Loucy (cell line): Measurements from ENCODE around the gene RGS11.

ENCODE experiments used
- H2AFZ ChIP-seq: fragments of 200-600 bp; sonication (generic); 2 replicates; pipeline ENCODE4 v1.6.0; 2016; ENCODE audit warnings: antibody characterized with exemption, mild to moderate bottlenecking, low read length, moderate library complexity
- H3F3A ChIP-seq: fragments of 200-600 bp; 2 replicates; pipeline ENCODE4 v1.6.0; 2016; ENCODE audit warnings: antibody characterized with exemption, low read depth, mild to moderate bottlenecking
- H3K27me3 ChIP-seq: fragments of 200-600 bp; sonication (generic); 2 replicates; pipeline ENCODE4 v1.6.1; 2014; ENCODE audit warnings: low read length, mild to moderate bottlenecking; ENCODE audit not compliant: insufficient read depth, poor library complexity, severe bottlenecking
- H3K36me3 ChIP-seq: fragments of 200-600 bp; sonication (generic); 2 replicates; pipeline ENCODE4 v1.6.1; 2016; ENCODE audit warnings: low read length; ENCODE audit not compliant: insufficient read depth
- H3K4me1 ChIP-seq: fragments of 200-600 bp; sonication (generic); 2 replicates; pipeline ENCODE4 v1.5.1; 2014; ENCODE audit warnings: low read length, mild to moderate bottlenecking; ENCODE audit not compliant: insufficient read depth, poor library complexity, severe bottlenecking
- H3K4me2 ChIP-seq: fragments of 200-600 bp; sonication (generic); 2 replicates; pipeline ENCODE4 v1.6.0; 2014; ENCODE audit warnings: antibody characterized with exemption, low read length, low read depth, mild to moderate bottlenecking; ENCODE audit not compliant: poor library complexity, severe bottlenecking
- H3K4me3 ChIP-seq: fragments of 200-600 bp; sonication (generic); 2 replicates; pipeline ENCODE4 v1.5.1; 2014; ENCODE audit warnings: low read length, mild to moderate bottlenecking, mixed read lengths; ENCODE audit not compliant: poor library complexity, severe bottlenecking
- H3K79me2 ChIP-seq: fragments of 200-600 bp; sonication (generic); 2 replicates; pipeline ENCODE4 v1.6.1; 2014; ENCODE audit warnings: low read length; ENCODE audit not compliant: insufficient read depth
- H3K9ac ChIP-seq: fragments of 200-600 bp; sonication (generic); 2 replicates; pipeline ENCODE4 v1.6.0; 2014; ENCODE audit warnings: mild to moderate bottlenecking, low read depth, low read length, moderate library complexity; ENCODE audit not compliant: poor library complexity, severe bottlenecking
- H3K9me2 ChIP-seq: fragments of 200-600 bp; sonication (generic); replicated peaks from 2 replicates; pipeline ENCODE4 v1.6.1; 2016; ENCODE audit warnings: low read depth, low read length, mixed read lengths
- H3K9me3 ChIP-seq: fragments of 200-600 bp; sonication (generic); 2 replicates; pipeline ENCODE4 v1.6.1; 2014; ENCODE audit warnings: mild to moderate bottlenecking, antibody characterized with exemption, low read length, low read depth; ENCODE audit not compliant: insufficient read depth
- H4K20me1 ChIP-seq: fragments of 200-600 bp; sonication (generic); 2 replicates; pipeline ENCODE4 v1.6.0; 2014; ENCODE audit warnings: antibody characterized with exemption, low read length, mild to moderate bottlenecking; ENCODE audit not compliant: insufficient read depth, poor library complexity, severe bottlenecking
- EZH2phosphoT487 ChIP-seq: fragments of 200-600 bp; IDR thresholded peaks from 2 replicates; pipeline ENCODE4 v1.6.1; 2018; ENCODE audit warnings: antibody characterized with exemption, mild to moderate bottlenecking, moderate library complexity, borderline replicate concordance
- TF ChIP-seq, protein P1 (sequence below): fragments of 200-600 bp; sonication (generic); conservative IDR thresholded peaks from 2 replicates; pipeline ENCODE4 v1.5.1; 2014; ENCODE audit warnings: mild to moderate bottlenecking, antibody characterized with exemption, low read length

RGS11 gene

GRCh38 chr16:275786-276232 is at the start of gene RGS11:
Gene RGS11 (minus strand): TSS chr16:275944. CDS start chr16:275911, 33 bp downstream.
- Histone ChIP-seq H3K9ac (no peak within 1 kb of the TSS), H3K27me3 (no peaks in the 10 kb centered on the region)

GRCh38 chr16:324451-325334 is 48.9 kb upstream of the RGS11 start:
- Histone ChIP-seq H3K4me3 (peak overlapping the region; percentile 65), H3K9ac (peak overlapping the region; percentile 52), H3K27me3 (no peaks in the 10 kb centered on the region), H3K9me3 (no peaks in the 10 kb centered on the region), H3K4me2 (peak overlapping the region; percentile 68), H3K36me3 (no peaks in the 10 kb centered on the region), H2AFZ (no peak overlapping the region), H3K79me2 (peaks cover 47% of the 10 kb centered on the region; the same call in 1 of the 2 replicates), H3F3A (no peaks in the 10 kb centered on the region), H4K20me1 (no peaks in the 10 kb centered on the region), H3K4me1 (peaks cover 36% of the 10 kb centered on the region), H3K9me2 (no peaks in the 10 kb centered on the region)
- TF ChIP-seq, protein P1, sequence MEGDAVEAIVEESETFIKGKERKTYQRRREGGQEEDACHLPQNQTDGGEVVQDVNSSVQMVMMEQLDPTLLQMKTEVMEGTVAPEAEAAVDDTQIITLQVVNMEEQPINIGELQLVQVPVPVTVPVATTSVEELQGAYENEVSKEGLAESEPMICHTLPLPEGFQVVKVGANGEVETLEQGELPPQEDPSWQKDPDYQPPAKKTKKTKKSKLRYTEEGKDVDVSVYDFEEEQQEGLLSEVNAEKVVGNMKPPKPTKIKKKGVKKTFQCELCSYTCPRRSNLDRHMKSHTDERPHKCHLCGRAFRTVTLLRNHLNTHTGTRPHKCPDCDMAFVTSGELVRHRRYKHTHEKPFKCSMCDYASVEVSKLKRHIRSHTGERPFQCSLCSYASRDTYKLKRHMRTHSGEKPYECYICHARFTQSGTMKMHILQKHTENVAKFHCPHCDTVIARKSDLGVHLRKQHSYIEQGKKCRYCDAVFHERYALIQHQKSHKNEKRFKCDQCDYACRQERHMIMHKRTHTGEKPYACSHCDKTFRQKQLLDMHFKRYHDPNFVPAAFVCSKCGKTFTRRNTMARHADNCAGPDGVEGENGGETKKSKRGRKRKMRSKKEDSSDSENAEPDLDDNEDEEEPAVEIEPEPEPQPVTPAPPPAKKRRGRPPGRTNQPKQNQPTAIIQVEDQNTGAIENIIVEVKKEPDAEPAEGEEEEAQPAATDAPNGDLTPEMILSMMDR = no peak
- no peak for TF ChIP-seq EZH2phosphoT487

More at GRCh38 chr16:275786-276232, at the start of gene RGS11:
- H3F3A ChIP-seq = no peaks in the 10 kb centered on the region; the same call in 1 of the 2 replicates
- TF ChIP-seq, protein P1 = no peak
- TF ChIP-seq EZH2phosphoT487 = no peak
- H3K4me1 ChIP-seq = peaks cover 8% of the 10 kb centered on the region
- H3K4me3 ChIP-seq = no peak within 1 kb of the TSS
- H4K20me1 ChIP-seq = no peaks in the 10 kb centered on the region
- H3K79me2 ChIP-seq = no peaks in the 10 kb centered on the region
- H2AFZ ChIP-seq = no peak within 1 kb of the TSS
- H3K4me2 ChIP-seq = no peak within 1 kb of the TSS
- H3K9me2 ChIP-seq = no peaks in the 10 kb centered on the region
- H3K9me3 ChIP-seq = no peaks in the 10 kb centered on the region
- H3K36me3 ChIP-seq = no peaks in the 10 kb centered on the region

- Histone ChIP-seq H3K79me2 (peaks cover 47% of the 10 kb centered on the region; the same call in 1 of the 2 replicates), H3K4me2 (peak overlapping the region; percentile 68)
Observed at GRCh38 chr16:324201-324450, 48.4 kb upstream of the RGS11 start.

More at GRCh38 chr16:324201-324450, 48.4 kb upstream of the RGS11 start:
- Histone ChIP-seq H3K9me2 (no peaks in the 10 kb centered on the region), H2AFZ (no peak overlapping the region), H3K27me3 (no peaks in the 10 kb centered on the region), H3K9ac (peak overlapping the region; percentile 52), H4K20me1 (no peaks in the 10 kb centered on the region), H3K4me3 (no peak overlapping the region), H3K9me3 (no peaks in the 10 kb centered on the region), H3K4me1 (peaks cover 42% of the 10 kb centered on the region), H3F3A (no peaks in the 10 kb centered on the region), H3K36me3 (no peaks in the 10 kb centered on the region)
- no peak for TF ChIP-seq EZH2phosphoT487
- TF ChIP-seq, protein P1 = no peak
